ENCODE measurements around the gene NMBR. TPM values are rescaled to one million over a fixed set of nuclear protein-coding genes. Genes with fewer than 3 reads are reported as not detected.
"Not testable (repeated sequence)": the region's sequence is repeated elsewhere in the genome, so short reads cannot be mapped to it uniquely, and the experiment has no call there.

NMBR gene
- not detected for total RNA-seq

- DNase-seq: peak; percentile 100
These were observed at the start of gene NMBR, which contains the start of gene VTA1 for GRCh38 chr6:142146828-142147662. NMBR (minus strand) TSS chr6:142147122; CDS start chr6:142088658, 58,464 bp downstream. VTA1 (plus strand) TSS chr6:142147263; CDS start chr6:142147288, 25 bp downstream.

DNA sequence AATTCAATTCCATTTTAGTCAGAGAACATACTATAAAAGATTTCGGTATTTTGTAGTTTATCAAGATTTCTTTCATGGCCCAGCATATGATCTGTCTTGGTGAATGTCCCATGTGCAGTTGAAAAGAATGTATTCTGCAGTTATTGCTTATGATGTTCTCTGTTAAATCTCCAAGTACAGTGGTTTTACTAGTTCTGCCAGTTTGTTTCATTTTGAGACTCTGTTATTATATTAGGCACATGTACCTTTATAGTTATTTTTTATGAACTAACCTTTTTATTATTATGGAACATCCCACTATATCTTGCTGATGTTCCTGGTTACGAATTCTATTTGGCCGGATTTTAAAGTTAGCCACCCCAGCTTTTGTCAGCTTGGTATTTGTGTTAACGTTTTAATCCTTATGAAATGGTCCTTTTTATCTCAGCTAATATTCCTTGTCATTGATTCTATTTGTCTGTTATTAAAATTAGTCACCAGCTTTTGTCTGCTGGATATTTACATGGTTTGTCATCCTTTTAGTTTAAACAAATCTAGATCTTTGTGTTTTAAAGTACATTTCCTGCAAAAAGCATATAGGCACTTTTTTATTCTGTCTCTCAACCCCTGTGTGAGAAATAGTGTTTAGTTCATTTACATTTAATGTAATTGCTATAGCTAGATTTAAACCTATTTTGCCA lies 49.1 kb upstream of the NMBR start:
- DNase-seq: no peak

GRCh38 chr6:142193621-142194020 lies 46.7 kb upstream of the NMBR start:
- no peak for DNase-seq

GRCh38 chr6:142192343-142192742 lies 45.4 kb upstream of the NMBR start:
- no peak for DNase-seq

DNA sequence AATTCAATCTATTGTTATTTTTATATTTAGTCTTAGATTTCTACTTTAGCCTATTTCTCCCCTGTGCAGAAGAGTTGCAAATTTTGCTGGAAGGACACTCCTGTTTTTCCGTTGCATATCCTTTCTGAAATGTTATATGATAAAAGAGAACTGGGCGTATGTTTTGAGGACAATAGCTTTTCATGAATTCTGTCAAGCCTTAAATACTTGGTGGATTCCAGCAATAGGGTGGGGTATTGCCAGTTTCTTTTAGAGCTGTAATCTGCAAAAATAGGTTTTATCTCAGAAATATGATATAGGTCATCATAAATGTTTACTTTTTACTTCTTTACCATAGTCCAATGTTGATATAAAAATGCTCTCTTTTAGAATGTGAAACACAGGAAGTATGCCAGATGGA lies 42.1 kb upstream of the NMBR start:
- DNase-seq: no peak

DNA sequence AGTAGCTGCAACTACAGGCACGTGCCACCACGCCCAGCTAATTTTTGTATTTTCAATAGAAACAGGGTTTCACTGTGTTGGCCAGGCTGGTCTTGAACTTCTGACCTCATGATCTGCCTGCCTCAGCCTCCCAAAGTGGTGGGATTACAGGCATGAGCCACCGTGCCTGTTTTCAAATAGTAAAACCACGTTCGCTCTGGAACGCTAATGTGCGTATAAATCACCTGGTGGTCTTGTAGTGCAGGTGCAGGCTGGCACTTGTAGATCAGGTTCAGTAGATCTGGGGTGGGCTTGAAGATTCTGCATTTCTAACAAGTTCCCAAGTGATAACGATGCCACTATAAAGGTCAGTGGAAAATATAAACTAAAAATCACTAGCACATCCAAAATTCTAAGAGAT lies 41.4 kb upstream of the NMBR start:
- not testable (repeated sequence) for DNase-seq

DNA sequence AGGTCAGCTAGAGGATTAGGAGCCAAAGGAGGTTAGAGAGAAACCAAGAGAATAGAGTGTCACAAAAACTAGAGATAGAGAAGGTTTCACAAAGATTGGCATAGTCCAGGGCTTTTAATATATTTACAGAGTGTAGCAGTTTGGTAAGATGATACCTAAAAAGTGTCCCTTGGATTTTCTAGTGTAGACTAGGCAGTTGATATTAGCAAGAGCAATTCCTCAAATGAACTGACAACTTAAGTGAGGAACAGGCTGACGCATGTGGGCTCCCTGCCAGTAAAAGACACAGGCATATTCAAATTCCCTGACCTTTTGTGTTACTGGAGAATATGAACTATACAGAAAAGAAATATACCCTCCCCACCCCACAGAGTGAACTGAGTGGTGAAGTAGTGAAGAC lies 40.3 kb upstream of the NMBR start:
- DNase-seq: peak; percentile 42

- no peak for DNase-seq
These were observed 38.7 kb upstream of the NMBR start for GRCh38 chr6:142185641-142186040.

DNA sequence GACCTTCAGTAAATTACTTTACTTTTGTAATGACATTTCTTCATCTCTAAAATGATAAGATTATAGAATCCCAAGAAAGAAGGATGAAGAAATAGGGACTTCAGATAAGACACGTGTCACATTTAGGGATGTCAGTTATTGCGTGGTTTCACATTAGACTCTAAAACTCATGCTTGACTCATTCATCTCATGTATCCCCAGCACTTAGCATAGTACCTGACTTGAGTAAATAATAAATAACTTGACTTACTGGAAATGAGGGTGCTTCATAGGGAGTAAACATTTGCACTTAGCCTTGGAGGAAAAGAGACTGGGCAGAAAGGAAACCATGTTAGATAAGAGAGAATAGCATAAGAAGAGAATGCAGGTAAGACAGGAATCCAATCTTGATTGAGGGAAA lies 37.4 kb upstream of the NMBR start:
- no peak for DNase-seq

DNA sequence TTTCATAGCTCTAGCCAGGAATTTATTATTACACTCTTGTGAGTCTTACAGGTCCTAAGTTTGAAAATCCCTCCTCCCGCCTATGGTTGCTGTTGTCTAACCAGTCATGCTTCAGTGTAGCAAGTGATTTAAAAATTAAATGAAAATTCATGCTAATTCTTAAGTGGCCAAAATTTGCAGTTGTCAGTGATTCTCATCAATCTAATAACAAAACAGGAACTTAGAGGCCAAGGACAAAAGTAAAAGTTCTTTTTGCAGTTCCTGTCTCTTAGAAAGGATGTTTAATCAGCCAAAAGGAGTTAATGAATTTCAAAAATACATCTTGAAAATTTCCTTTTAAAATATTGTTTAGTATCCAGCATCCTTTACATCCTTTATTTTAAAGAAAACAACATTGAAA lies 36.4 kb upstream of the NMBR start:
- no peak for DNase-seq

DNA sequence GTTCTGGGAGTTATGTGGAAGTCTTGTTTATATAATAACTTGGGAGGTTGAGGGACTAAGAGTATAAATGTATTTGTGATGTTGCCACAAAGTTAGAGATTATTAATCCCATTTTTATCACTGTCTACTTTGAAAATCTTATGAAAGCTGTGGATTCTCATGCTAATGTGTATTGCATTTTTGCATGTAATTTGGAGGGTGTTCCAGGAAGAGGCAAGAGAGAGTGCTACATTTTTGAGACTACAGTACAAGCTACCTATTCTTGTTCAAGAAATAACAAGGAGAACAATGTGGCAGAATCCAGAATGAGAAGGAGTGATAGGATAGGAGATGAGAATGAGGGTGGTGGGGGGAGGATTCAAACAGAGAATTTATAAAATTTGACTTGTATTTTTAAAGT lies 35.1 kb upstream of the NMBR start:
- no peak for DNase-seq

GRCh38 chr6:142178129-142178528 lies 31.2 kb upstream of the NMBR start:
- no peak for DNase-seq

DNA sequence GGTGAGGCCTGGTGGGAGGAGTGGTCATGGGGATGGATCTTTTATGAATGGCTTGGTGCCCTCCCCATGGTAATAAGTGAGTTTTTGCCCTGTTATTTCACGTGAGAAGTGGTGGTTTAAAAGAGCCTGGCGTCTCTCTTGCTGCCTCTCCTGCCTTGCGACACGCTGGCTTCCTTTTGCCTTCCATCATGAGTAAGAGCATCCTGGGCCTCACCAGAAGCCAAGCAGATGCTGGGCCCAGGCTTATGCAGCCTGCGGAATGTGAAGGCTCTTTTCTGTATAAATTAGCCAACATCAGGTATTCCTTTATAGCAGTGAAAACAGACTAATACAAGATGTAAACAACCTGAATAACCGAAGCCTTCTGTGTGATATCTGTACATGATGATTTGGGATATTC lies 27.8 kb upstream of the NMBR start:
- DNase-seq: no peak

DNA sequence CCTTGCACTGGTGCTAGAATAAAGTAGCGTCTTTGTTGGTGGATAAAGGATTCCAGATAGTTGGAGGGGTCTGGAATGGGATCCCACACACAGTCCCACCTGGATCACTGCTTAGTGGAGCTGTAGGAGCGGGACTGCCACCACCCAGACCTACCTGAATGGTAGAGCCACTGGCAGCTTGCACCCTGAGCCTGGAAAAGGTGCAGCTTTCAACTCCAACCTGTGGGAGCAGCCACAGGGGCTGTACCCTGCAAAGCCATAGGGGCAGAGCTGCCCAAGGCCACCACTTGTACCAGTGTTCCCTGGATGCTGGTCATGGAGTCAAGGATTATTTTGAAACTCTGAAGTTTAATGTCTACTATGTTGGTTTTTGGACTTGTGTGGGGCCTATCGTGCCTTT lies 27.1 kb upstream of the NMBR start:
- no peak for DNase-seq

- no peak for DNase-seq
These were observed 25.8 kb upstream of the NMBR start for GRCh38 chr6:142172758-142173157.

GRCh38 chr6:142171351-142171750 lies 24.4 kb upstream of the NMBR start:
- no peak for DNase-seq

- DNase-seq: no peak
These were observed 20.6 kb upstream of the NMBR start for GRCh38 chr6:142167486-142167885.

DNA sequence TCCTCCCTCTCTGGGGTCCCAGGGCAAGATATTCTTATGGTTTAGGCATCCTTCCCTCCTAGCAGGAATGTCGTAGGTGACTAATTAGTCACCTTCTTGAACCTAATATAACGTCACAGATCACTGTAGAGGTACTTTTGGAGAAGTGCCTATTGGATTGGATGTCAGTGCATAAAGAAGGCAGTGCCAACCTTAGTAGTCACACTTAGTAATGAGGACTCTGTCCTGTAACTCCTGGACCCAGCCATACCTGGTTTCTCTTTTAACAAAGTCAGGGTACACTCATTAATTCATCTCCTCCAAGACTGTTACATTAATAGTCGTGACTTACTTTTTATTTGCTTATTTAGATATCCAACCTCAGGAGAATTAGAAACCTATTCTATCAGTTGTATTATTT lies 20.1 kb upstream of the NMBR start:
- no peak for DNase-seq

DNA sequence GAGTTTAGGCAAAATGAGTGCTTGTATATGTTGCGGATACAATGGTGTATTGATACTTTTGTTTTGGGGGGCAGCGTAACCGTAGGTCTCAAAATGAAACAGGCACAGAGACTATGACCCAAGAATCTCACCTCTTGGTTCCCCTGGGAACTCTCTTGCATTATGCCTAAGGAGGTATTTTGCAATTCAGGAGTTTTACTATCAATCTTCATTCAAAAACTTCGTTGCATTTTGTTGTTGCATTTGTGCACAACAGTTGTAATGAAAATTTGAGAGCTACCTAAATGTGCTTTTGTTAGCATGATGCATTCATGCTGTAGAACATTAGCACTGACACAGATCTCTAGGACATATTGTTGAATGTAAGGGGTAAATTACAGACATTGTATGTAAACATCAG lies 18.3 kb upstream of the NMBR start:
- DNase-seq: no peak

DNA sequence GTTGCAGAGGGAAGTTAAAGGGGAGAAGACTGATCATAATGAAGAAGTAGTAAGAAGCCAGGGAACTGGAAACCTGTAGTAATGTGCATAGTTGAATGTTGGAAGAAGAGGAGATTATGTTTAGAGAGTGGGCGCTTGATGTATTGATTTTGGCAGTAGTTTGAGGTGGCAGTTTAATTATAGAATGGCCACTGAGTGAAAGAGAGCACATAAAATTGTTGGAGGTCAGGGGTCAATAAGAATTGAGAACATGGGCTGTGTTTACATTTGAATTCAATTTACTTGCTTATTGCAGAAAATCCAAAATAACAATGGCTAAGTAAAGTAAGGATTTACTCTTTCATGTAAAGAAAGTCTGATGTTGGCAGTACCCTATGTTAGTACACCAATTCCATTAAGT lies 15.9 kb upstream of the NMBR start:
- DNase-seq: no peak

- DNase-seq: not testable (repeated sequence)
These were observed 9.8 kb upstream of the NMBR start for GRCh38 chr6:142156758-142157068.

GRCh38 chr6:142155895-142156757 lies 9.2 kb upstream of the NMBR start:
- DNase-seq: peak; percentile 46

DNA sequence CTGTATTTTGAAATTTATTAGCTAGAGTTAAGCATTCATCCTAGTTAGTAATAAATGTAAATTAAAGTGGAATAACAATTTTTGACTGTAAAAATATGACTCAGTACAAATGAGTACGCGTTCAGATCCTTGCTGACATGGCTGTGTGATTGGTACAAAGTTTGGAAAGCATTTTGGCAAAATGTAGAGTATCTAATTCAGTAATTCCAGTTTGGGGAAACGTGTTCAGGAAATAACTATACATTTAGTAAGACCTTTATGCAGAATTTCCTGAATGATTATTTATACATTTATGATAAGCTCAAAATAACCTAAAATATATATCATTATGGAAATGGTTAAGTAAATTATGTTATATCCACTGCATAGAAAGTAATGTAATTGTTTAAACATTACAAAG lies 8.2 kb upstream of the NMBR start:
- no peak for DNase-seq
